Mesothelial cell of epicardium (in vitro differentiated cells): Measurements from ENCODE around the gene SLC22A3. TPM values are rescaled to one million over a fixed set of nuclear protein-coding genes. Genes with fewer than 3 reads are reported as not detected.

ENCODE experiments used
- DNase-seq, 2 experiments: peaks; one replicate each; pipeline ENCODE4 v3.0.0; 2021; ENCODE audit warnings: low spot score in 2 of 2; ENCODE audit not compliant: unreplicated experiment in 2 of 2
- H3K27ac Mint-ChIP-seq: 2 replicates; pipeline ENCODE4 v1.8.0; 2021; ENCODE audit warnings: mixed read lengths
- H3K27me3 Mint-ChIP-seq: 2 replicates; pipeline ENCODE4 v1.8.0; 2021; ENCODE audit warnings: low read depth, mixed read lengths
- H3K36me3 Mint-ChIP-seq: 2 replicates; pipeline ENCODE4 v1.8.0; 2021; ENCODE audit warnings: mixed read lengths
- H3K4me1 Mint-ChIP-seq: 2 replicates; pipeline ENCODE4 v1.8.0; 2021; ENCODE audit warnings: mixed read lengths
- H3K4me3 Mint-ChIP-seq: 2 replicates; pipeline ENCODE4 v1.8.0; 2021; ENCODE audit warnings: mild to moderate bottlenecking, moderate library complexity, mixed read lengths
- H3K9me3 Mint-ChIP-seq: 2 replicates; pipeline ENCODE4 v1.8.0; 2021; ENCODE audit warnings: mixed read lengths
- total RNA-seq: library from RNA; stranded (reverse); gene quantifications from 3 replicates; pipeline ENCODE4 v1.2.1, GENCODE V29; 2021
- TF ChIP-seq, protein P1 (sequence below): fragments of 200-600 bp; sonication (generic); IDR thresholded peaks from one replicate; pipeline ENCODE4 v1.5.0; 2021; ENCODE audit warnings: antibody characterized with exemption; ENCODE audit not compliant: unreplicated experiment

Gene SLC22A3
- total RNA-seq, 1 donor from 2014 or later = 1.3 TPM

DNA sequence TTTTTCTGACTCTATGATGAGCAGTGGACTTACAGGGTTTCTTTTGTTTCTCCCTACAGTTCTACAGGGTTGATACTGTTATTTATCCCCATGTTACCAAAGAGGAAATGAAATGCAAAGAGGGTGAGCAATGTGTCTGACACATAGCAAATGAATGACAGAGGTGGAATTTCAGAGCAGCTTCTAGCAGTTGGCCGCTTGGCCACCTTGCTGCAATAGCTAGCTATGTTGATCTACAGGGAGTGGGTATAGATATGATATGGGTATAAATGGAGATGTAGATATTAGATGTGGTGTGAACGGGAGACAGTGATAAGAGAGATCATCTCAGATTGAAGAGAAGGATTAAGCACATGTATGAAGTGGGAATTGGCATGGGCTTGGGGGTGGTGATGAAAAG, 10.9 kb upstream of the SLC22A3 start:
- H3K9me3 Mint-ChIP-seq = no peaks in the 10 kb centered on the region
- H3K4me1 Mint-ChIP-seq = no peaks in the 10 kb centered on the region
- peaks cover 22% of the 10 kb centered on the region for H3K27me3 Mint-ChIP-seq
- no peak overlapping the region for H3K27ac Mint-ChIP-seq
- H3K36me3 Mint-ChIP-seq = no peaks in the 10 kb centered on the region
- TF ChIP-seq, protein P1, sequence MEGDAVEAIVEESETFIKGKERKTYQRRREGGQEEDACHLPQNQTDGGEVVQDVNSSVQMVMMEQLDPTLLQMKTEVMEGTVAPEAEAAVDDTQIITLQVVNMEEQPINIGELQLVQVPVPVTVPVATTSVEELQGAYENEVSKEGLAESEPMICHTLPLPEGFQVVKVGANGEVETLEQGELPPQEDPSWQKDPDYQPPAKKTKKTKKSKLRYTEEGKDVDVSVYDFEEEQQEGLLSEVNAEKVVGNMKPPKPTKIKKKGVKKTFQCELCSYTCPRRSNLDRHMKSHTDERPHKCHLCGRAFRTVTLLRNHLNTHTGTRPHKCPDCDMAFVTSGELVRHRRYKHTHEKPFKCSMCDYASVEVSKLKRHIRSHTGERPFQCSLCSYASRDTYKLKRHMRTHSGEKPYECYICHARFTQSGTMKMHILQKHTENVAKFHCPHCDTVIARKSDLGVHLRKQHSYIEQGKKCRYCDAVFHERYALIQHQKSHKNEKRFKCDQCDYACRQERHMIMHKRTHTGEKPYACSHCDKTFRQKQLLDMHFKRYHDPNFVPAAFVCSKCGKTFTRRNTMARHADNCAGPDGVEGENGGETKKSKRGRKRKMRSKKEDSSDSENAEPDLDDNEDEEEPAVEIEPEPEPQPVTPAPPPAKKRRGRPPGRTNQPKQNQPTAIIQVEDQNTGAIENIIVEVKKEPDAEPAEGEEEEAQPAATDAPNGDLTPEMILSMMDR = no peak
- no peak overlapping the region for H3K4me3 Mint-ChIP-seq
- DNase-seq = no peak

DNA sequence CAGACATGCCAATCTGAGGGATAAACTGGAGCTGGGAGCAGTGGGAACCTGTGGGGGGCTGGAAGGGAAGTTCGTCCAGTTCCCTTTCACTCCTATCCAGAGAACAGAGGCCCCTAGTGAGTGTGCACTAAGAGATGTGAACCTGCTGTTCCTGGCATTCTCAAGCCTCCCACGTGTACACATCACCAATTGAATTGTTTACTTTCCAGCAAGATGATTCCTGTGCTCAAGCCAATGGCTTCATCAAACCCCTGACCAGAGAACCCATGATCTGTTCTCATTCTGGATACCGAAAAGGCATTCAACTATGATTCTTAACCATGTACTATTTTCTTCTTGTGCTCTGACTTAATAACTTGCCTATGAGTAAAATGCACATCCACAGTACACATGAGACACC, 10.2 kb upstream of the SLC22A3 start:
- DNase-seq = no peak
- Mint-ChIP-seq H3K36me3 (no peaks in the 10 kb centered on the region), H3K4me3 (no peak overlapping the region), H3K4me1 (no peaks in the 10 kb centered on the region), H3K9me3 (no peaks in the 10 kb centered on the region), H3K27me3 (peaks cover 16% of the 10 kb centered on the region), H3K27ac (no peak overlapping the region)
- TF ChIP-seq, protein P1 = no peak

DNA sequence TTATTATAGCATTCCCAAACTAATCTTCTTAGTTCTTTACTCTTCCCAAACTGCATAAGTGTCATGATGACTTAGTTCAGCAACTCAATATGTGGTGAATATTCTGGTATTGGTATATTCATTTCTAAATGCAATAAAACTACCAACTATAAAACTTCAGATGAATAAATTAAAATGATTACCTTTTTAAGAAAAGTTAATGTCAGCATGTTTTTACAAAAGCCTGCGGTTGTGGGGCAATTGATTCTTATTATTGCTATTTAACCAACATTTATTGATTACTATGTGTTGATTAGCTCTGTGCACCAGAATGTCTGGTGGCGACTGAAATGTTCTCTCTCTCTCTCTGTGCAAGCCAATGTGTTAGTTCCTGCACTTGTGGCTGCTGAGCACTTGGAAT, 5.0 kb upstream of the SLC22A3 start:
- H3K9me3 Mint-ChIP-seq = no peaks in the 10 kb centered on the region
- TF ChIP-seq, protein P1 = no peak
- H3K27ac Mint-ChIP-seq = no peak overlapping the region
- H3K36me3 Mint-ChIP-seq = no peaks in the 10 kb centered on the region
- no peaks in the 10 kb centered on the region for H3K4me1 Mint-ChIP-seq
- DNase-seq = no peak
- peaks cover 34% of the 10 kb centered on the region for H3K27me3 Mint-ChIP-seq
- H3K4me3 Mint-ChIP-seq = no peak overlapping the region

DNA sequence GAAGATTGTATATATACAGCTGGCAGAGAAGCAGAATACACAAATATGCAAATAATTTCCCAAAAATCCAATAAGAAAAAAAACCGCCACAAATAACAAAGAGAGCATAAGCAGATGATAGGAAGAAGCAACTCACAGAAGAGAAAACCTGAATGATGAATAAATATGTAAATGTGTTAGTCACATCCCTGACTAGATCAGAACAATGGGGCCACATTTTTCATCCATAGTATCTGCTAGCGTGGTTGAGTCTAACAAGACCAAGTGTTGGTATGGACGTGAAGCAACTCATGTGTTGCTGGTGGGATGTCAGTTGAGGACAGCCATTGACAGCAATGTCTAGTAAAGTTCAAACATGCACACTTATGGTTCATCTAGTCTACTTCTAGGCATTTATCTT, 3.9 kb upstream of the SLC22A3 start:
- peaks cover 4% of the 10 kb centered on the region for H3K4me1 Mint-ChIP-seq
- no peaks in the 10 kb centered on the region for H3K36me3 Mint-ChIP-seq
- DNase-seq = no peak
- no peaks in the 10 kb centered on the region for H3K9me3 Mint-ChIP-seq
- H3K4me3 Mint-ChIP-seq = no peak overlapping the region
- TF ChIP-seq, protein P1 = no peak
- H3K27me3 Mint-ChIP-seq = peaks cover 41% of the 10 kb centered on the region
- H3K27ac Mint-ChIP-seq = no peak overlapping the region

DNA sequence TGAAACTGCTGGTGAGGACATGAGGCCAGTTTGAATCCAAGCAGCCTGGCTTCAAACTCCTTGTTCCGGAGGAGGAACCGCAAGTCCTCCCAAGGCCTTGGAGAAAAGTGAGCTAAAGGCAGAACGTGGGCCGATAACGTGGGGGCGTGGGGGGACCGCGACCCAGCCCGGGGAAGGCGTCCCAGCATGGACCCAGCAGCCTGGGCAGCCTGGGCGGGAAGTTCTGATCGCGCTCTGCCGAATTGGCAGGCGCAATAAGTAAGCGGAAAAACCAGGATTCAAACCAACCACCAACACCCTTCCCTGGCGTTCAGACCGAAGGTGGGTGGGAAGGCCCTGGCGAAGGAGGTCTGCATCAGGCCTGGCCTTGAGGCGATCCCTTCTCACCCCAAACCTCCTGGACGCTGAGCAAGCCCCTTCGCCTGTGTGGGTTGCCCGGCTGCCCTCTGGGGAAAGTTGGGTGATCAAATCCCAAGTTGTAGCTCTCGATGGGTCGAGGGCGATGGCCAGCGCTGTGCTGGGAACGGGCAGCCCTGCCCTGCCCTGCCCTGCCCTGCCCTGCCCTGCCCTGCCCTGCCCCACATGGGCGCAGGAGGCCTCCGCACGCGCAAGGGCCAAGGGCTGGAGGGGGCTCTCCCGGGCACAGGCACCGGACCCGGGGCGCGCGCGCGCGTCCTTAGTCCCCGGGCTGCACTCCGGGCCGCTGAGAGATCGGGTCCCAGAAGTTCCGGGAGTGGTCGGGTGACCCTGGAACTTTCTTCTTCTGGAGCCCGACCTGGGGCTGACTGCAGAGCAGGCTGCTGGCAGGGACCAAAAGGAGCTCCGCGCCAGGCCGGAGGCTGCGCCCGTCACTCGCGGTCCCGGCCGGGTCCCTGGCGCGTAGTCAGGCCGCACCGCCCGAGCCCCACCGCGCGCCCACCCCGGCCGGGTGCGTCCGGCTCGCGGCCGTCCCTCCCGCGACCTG, 637 bp upstream of the SLC22A3 start:
- H3K27me3 Mint-ChIP-seq = peaks cover 74% of the 10 kb centered on the region

More for the DNA sequence above, 637 bp upstream of the SLC22A3 start:
- peak overlapping the region; percentile 51 for H3K4me3 Mint-ChIP-seq
- TF ChIP-seq, protein P1 = no peak
- H3K9me3 Mint-ChIP-seq = no peaks in the 10 kb centered on the region
- no peak overlapping the region for H3K27ac Mint-ChIP-seq
- DNase-seq = no peak
- no peaks in the 10 kb centered on the region for H3K36me3 Mint-ChIP-seq
- peaks cover 5% of the 10 kb centered on the region for H3K4me1 Mint-ChIP-seq
